HCT116 (cell line): ENCODE measurements around the gene PRR12. TPM values are rescaled to one million over a fixed set of nuclear protein-coding genes. Genes with fewer than 3 reads are reported as not detected.

Experiments used
- ATAC-seq: fragments of 200-7000 bp; cut with Tn5 transposase; 2 replicates; pipeline ENCODE4 v1.9.1; 2020; ENCODE audit warnings: mild to moderate bottlenecking, moderate library complexity
- BruUV-seq: library from RNA; stranded (reverse); fragments of 400-500 nt; replicated peaks from 2 replicates; lab custom pipeline; 2021; lab: Mats Ljungman, UMichigan
- CTCF ChIA-PET: fragments of 300-600 bp; sonication (Branson Sonifier 250); formaldehyde crosslinking; loops from one replicate; lab custom pipeline; 2021; ENCODE audit warnings: antibody characterized with exemption; lab: Charles Lee
- POLR2A ChIA-PET: fragments of 300-600, 350-600 bp; sonication (Branson Sonifier 250); formaldehyde crosslinking; loops from one replicate; lab custom pipeline; 2021; ENCODE audit warnings: antibody characterized with exemption; lab: Charles Lee
- RAD21 ChIA-PET, 2 experiments: fragments of 300-600 bp; sonication (Branson Sonifier 250); formaldehyde crosslinking; loops; one replicate each; lab custom pipeline; 2023; ENCODE audit warnings: low total read pairs in 2 of 2; ENCODE audit not compliant: uncharacterized antibody in 2 of 2, unreplicated experiment in 2 of 2, low non-redundant PET in 1 of 2; lab: Charles Lee
- DNase-seq: peaks from one replicate; pipeline ENCODE4 v3.0.0-alpha.2; 2010; ENCODE audit warnings: low read depth, low spot score
- H2AFZ ChIP-seq: fragments of 200-600 bp; shearing (Covaris generic), sonication (generic); 2 replicates; pipeline ENCODE4 v1.6.1; 2017; ENCODE audit warnings: low read depth, mixed run types, mixed read lengths, antibody characterized with exemption, low read length; ENCODE audit not compliant: poor library complexity, severe bottlenecking
- H3K27ac ChIP-seq: 2 replicates; pipeline ENCODE4 v1.5.1; 2012; ENCODE audit warnings: low read depth, low read length
- H3K27me3 ChIP-seq: fragments of 200-600 bp; sonication (generic); 2 replicates; pipeline ENCODE4 v1.6.1; 2016; ENCODE audit warnings: mixed run types, low read length, mixed read lengths; ENCODE audit not compliant: insufficient read depth
- H3K36me3 ChIP-seq, 2 experiments: fragments of 200-500 bp in 1 of 2; fragments of 200-600 bp in 1 of 2; sonication (Bioruptor generic) in 1 of 2; sonication (generic) in 1 of 2; 2 replicates each; pipeline versions ENCODE4 v1.5.1 to v1.6.1; 2014 to 2016; ENCODE audit warnings: low read length in 2 of 2, inconsistent platforms in 1 of 2, mixed read lengths in 1 of 2, mixed run types in 1 of 2; ENCODE audit not compliant: insufficient read depth in 2 of 2, control insufficient read depth in 1 of 2
- H3K4me1 ChIP-seq, 2 experiments: fragments of 200-600 bp in 1 of 2; sonication (generic) in 1 of 2; 2 replicates each; pipeline versions ENCODE4 v1.5.1 to v1.6.1; 2012 to 2017; ENCODE audit warnings: low read length in 2 of 2, inconsistent platforms in 1 of 2, mild to moderate bottlenecking in 1 of 2, mixed read lengths in 1 of 2, mixed run types in 1 of 2, moderate library complexity in 1 of 2; ENCODE audit not compliant: insufficient read depth in 2 of 2, control insufficient read depth in 1 of 2
- H3K4me2 ChIP-seq: fragments of 200-600 bp; sonication (generic); 2 replicates; pipeline ENCODE4 v1.6.1; 2017; ENCODE audit warnings: mixed run types, low read length, mixed read lengths
- H3K4me3 ChIP-seq, 2 experiments: fragments of 200-600 bp in 1 of 2; sonication (generic) in 1 of 2; replicated peaks in 1 of 2; 2 replicates each; pipeline ENCODE4 v1.5.1; 2011 to 2016; ENCODE audit warnings: low read length in 2 of 2, control low read depth in 1 of 2, low read depth in 1 of 2, mild to moderate bottlenecking in 1 of 2, mixed read lengths in 1 of 2, mixed run types in 1 of 2
- H3K79me2 ChIP-seq: fragments of 200-600 bp; sonication (generic); 2 replicates; pipeline ENCODE4 v1.6.1; 2017; ENCODE audit warnings: mild to moderate bottlenecking, mixed run types, low read length, moderate library complexity, mixed read lengths; ENCODE audit not compliant: insufficient read depth
- H3K9ac ChIP-seq: fragments of 200-600 bp; sonication (generic); 2 replicates; pipeline ENCODE4 v1.6.1; 2016; ENCODE audit warnings: low read length, mixed read lengths
- H3K9me2 ChIP-seq: fragments of 200-600 bp; sonication (generic), shearing (Covaris generic); 2 replicates; pipeline ENCODE4 v1.6.1; 2017; ENCODE audit warnings: mixed run types, mild to moderate bottlenecking, moderate library complexity; ENCODE audit not compliant: insufficient read depth
- H3K9me3 ChIP-seq, 2 experiments: fragments of 200-500 bp in 1 of 2; fragments of 200-600 bp in 1 of 2; sonication (Bioruptor generic) in 1 of 2; sonication (generic) in 1 of 2; 2 replicates each; pipeline ENCODE4 v1.6.1; 2014 to 2017; ENCODE audit warnings: low read length in 2 of 2, mixed read lengths in 2 of 2, inconsistent platforms in 1 of 2, low read depth in 1 of 2, mild to moderate bottlenecking in 1 of 2, mixed run types in 1 of 2, moderate library complexity in 1 of 2; ENCODE audit not compliant: control insufficient read depth in 1 of 2, insufficient read depth in 1 of 2
- H4K20me1 ChIP-seq: fragments of 200-600 bp; sonication (generic), shearing (Covaris generic); 2 replicates; pipeline ENCODE4 v1.6.1; 2017; ENCODE audit warnings: mixed run types, mild to moderate bottlenecking, moderate library complexity; ENCODE audit not compliant: insufficient read depth
- CBX3 ChIP-seq: IDR thresholded peaks from 2 replicates; pipeline ENCODE4 v1.6.1; 2012; ENCODE audit warnings: low read depth
- CEBPB ChIP-seq: IDR thresholded peaks from 2 replicates; pipeline ENCODE4 v1.6.1; 2012; ENCODE audit warnings: low read depth
- EZH2 ChIP-seq: fragments of 200-600 bp; sonication (generic); IDR thresholded peaks from 2 replicates; pipeline ENCODE4 v1.6.1; 2017; ENCODE audit warnings: antibody characterized with exemption, mixed run types
- EZH2phosphoT487 ChIP-seq: fragments of 200-600 bp; IDR thresholded peaks from 2 replicates; pipeline ENCODE4 v1.6.1; 2018; ENCODE audit warnings: antibody characterized with exemption, borderline replicate concordance
- FOSL1 ChIP-seq: IDR thresholded peaks from 2 replicates; pipeline ENCODE4 v1.6.1; 2012; ENCODE audit warnings: low read depth
- JUND ChIP-seq: IDR thresholded peaks from 2 replicates; pipeline ENCODE4 v1.6.1; 2012
- POLR2AphosphoS5 ChIP-seq: IDR thresholded peaks from 2 replicates; pipeline ENCODE4 v1.6.1; 2011; ENCODE audit warnings: mild to moderate bottlenecking, low read depth, low read length, moderate library complexity
- REST ChIP-seq: IDR thresholded peaks from 2 replicates; pipeline ENCODE4 v1.6.1; 2012; ENCODE audit warnings: low read depth
- SIN3A ChIP-seq: IDR thresholded peaks from 2 replicates; pipeline ENCODE4 v1.6.1; 2012; ENCODE audit warnings: low read depth
- SP1 ChIP-seq: IDR thresholded peaks from 2 replicates; pipeline ENCODE4 v1.6.1; 2012; ENCODE audit warnings: low read depth
- SRF ChIP-seq: IDR thresholded peaks from 2 replicates; pipeline ENCODE4 v1.6.1; 2012; ENCODE audit warnings: low read depth
- TCF7L2 ChIP-seq: IDR thresholded peaks from 2 replicates; pipeline ENCODE4 v1.7.0; 2011; ENCODE audit warnings: borderline replicate concordance, inconsistent platforms; ENCODE audit not compliant: insufficient read depth, insufficient read length; ENCODE audit errors: extremely low read depth
- YY1 ChIP-seq: IDR thresholded peaks from 2 replicates; pipeline ENCODE4 v1.6.1; 2011; ENCODE audit warnings: low read length, low read depth, moderate library complexity, mild to moderate bottlenecking; ENCODE audit not compliant: insufficient replicate concordance; ENCODE audit errors: extremely low read depth
- ZFX ChIP-seq: fragments of 450-650 bp; IDR thresholded peaks from 2 replicates; pipeline ENCODE4 v1.6.1; 2017
- ZNF274 ChIP-seq: fragments of 200-500 bp; sonication (Bioruptor generic); IDR thresholded peaks from 2 replicates; pipeline ENCODE4 v1.6.1; 2014; ENCODE audit warnings: mild to moderate bottlenecking, low read depth, low read length, inconsistent platforms
- intact Hi-C: fragments of 100-400 bp; cut with micrococcal nuclease; formaldehyde crosslinking; loops from 2 replicates; pipeline ENCODE4 v1.10.0; 2022
- total RNA-seq: library from RNA; stranded (reverse); gene quantifications from one replicate; pipeline ENCODE4 v1.2.1, GENCODE V29; 2021; ENCODE audit not compliant: unreplicated experiment
- TF ChIP-seq, protein P1 (sequence below): IDR thresholded peaks from 2 replicates; pipeline ENCODE4 v1.6.1; 2012
- TF ChIP-seq, protein P2 (sequence below): IDR thresholded peaks from 2 replicates; pipeline ENCODE4 v1.6.1; 2012

PRR12 gene
- total RNA-seq, 1 experiment from 2014 or later, result 26.9 TPM

- no peak overlapping the region for H3K4me2 ChIP-seq
- H3K4me3 ChIP-seq, result no peak overlapping the region
- BruUV-seq, result no TSS peak
- POLR2A ChIA-PET, result no interaction called here
- peaks cover 8% of the 10 kb centered on the region; the same call in 1 of the 2 replicates for H4K20me1 ChIP-seq
- ATAC-seq (no peak), DNase-seq (no peak)
- no peak overlapping the region for H3K27ac ChIP-seq
- no peak overlapping the region for H3K9ac ChIP-seq
- RAD21 ChIA-PET, result no interaction called here
- no peak overlapping the region for H2AFZ ChIP-seq
- CTCF ChIA-PET, result no interaction called here
- no peak for TF ChIP-seq ZFX
- TF ChIP-seq, protein P1, sequence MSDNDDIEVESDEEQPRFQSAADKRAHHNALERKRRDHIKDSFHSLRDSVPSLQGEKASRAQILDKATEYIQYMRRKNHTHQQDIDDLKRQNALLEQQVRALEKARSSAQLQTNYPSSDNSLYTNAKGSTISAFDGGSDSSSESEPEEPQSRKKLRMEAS, result no peak
- no peaks in the 10 kb centered on the region for H3K9me2 ChIP-seq
- peaks cover 6 to 14% of the 10 kb centered on the region in 2 experiments; a peak in 3 of 4 replicates for H3K4me1 ChIP-seq
- intact Hi-C loops, result no loop called here
- no peaks in the 10 kb centered on the region for H3K9me3 ChIP-seq
- H3K27me3 ChIP-seq, result no peaks in the 10 kb centered on the region
- H3K36me3 ChIP-seq, result peaks cover 29 to 50% of the 10 kb centered on the region in 2 experiments; a peak in 3 of 4 replicates
- H3K79me2 ChIP-seq, result peaks cover 61% of the 10 kb centered on the region
Observed at GRCh38 chr19:49597703-49597974, 6.7 kb downstream of the PRR12 start.

- ChIA-PET CTCF (no interaction called here), RAD21 (no interaction called here), POLR2A (no interaction called here)
- no peaks in the 10 kb centered on the region for H3K9me2 ChIP-seq
- H3K36me3 ChIP-seq, result peaks cover 33 to 46% of the 10 kb centered on the region in 2 experiments; a peak in 3 of 4 replicates
- no peak overlapping the region for H3K27ac ChIP-seq
- no peaks in the 10 kb centered on the region for H3K27me3 ChIP-seq
- no peak overlapping the region for H3K9ac ChIP-seq
- no peak overlapping the region for H2AFZ ChIP-seq
- peaks cover 61% of the 10 kb centered on the region for H3K79me2 ChIP-seq
- TF ChIP-seq ZNF274 (no peak), SP1 (no peak), SRF (no peak), SIN3A (no peak), YY1 (no peak), JUND (no peak), ZFX (no peak), FOSL1 (no peak), REST (no peak), TCF7L2 (no peak), CBX3 (no peak), CEBPB (no peak), EZH2phosphoT487 (no peak), POLR2AphosphoS5 (no peak), EZH2 (no peak)
- TF ChIP-seq, protein P2, sequence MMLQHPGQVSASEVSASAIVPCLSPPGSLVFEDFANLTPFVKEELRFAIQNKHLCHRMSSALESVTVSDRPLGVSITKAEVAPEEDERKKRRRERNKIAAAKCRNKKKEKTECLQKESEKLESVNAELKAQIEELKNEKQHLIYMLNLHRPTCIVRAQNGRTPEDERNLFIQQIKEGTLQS, result no peak
- DNase-seq (no peak), ATAC-seq (no peak)
- no peak overlapping the region for H3K4me2 ChIP-seq
- H4K20me1 ChIP-seq, result no peaks in the 10 kb centered on the region
- H3K4me3 ChIP-seq, result no peak overlapping the region
- no TSS peak for BruUV-seq
- H3K4me1 ChIP-seq, result no peaks in the 10 kb centered on the region
- intact Hi-C loops, result no loop called here
- H3K9me3 ChIP-seq, result no peaks in the 10 kb centered on the region
Observed at GRCh38 chr19:49599378-49600295, 8.7 kb downstream of the PRR12 start.
